Measurements from ENCODE around the gene SMARCE1.
"Not testable (repeated sequence)": the region's sequence is repeated elsewhere in the genome, so short reads cannot be mapped to it uniquely, and the experiment has no call there.

Gene SMARCE1

GRCh38 chr17:40586264-40586663 is 61.4 kb downstream of the SMARCE1 start:
- DNase-seq (ENCODE audit: low read depth in 2 of 3, low spot score in 2 of 3) = not testable (repeated sequence)

GRCh38 chr17:40584950-40585349 is 62.7 kb downstream of the SMARCE1 start:
- not testable (repeated sequence) for DNase-seq (ENCODE audit: low read depth in 2 of 3, low spot score in 2 of 3)

- no peak for DNase-seq (ENCODE audit: low read depth in 2 of 3, low spot score in 2 of 3)
Observed at GRCh38 chr17:40582328-40582901, 65.2 kb downstream of the SMARCE1 start.

- DNase-seq (ENCODE audit: low read depth in 2 of 3, low spot score in 2 of 3) = no peak
Observed at GRCh38 chr17:40580140-40580539, 67.5 kb downstream of the SMARCE1 start.

GRCh38 chr17:40579471-40579870 is 68.1 kb downstream of the SMARCE1 start:
- DNase-seq (ENCODE audit: low read depth in 2 of 3, low spot score in 2 of 3) = no peak

GRCh38 chr17:40577611-40578065 is 70.0 kb downstream of the SMARCE1 start:
- DNase-seq (ENCODE audit: low read depth in 2 of 3, low spot score in 2 of 3) = no peak

- no peak for DNase-seq (ENCODE audit: low read depth in 2 of 3, low spot score in 2 of 3)
Observed at GRCh38 chr17:40576113-40576740, 71.4 kb downstream of the SMARCE1 start.
